Activated CD4-positive, CD25-positive, alpha-beta regulatory T cell treated with anti-CD3 and anti-CD28 coated beads, Interleukin-2, amount 50 U/mL, for 16 hours (primary cell): ENCODE results near the gene SLC45A1.

Experiments
- DNase-seq: peaks from one replicate; pipeline ENCODE4 v3.0.0-alpha.2; 2020; ENCODE audit warnings: low read depth, low spot score

The SLC45A1 gene

DNA sequence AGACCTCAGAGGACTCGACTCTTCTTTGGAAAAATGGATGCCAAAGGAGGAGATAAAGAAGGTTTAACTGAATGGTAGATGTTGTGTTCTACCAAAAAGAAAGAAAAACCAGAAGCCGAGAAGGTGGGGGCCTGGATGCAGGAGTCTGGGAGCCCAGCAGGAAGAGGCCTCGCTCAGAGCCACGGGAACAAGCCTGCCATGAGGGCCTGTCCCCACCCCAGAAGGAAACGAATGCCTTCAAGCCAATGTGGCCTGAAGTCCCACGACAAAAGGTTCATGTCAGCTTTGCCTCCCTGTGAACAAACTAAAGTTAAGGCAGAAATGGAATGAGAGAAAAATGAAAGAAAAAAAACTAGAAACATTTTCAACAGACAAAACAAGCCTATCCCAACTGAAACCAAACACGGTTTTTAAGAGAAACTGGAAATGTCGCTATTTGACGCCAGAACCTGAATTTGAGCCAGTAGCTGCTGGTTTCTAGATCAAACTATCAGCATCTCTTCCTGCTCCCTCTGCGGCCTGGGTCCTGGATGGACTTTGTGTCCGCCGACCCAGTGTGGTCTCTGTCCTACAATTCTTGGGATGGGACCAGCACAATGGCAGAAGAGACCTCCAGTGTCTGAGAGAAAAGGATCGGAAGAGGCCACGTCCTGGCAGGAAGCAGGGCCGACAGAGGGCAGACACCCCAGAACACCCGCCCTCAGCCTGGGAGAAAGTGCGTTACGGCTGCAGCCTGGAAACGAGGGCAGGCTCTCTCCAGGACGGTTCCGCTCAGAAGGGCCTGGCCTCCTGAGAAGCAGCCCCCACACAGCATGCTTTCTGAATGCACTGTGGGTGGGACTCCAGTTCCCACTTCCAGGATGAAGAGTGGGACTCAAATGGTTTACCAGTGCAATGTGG lies 35.2 kb downstream of the SLC45A1 start:
- no peak for DNase-seq

DNA sequence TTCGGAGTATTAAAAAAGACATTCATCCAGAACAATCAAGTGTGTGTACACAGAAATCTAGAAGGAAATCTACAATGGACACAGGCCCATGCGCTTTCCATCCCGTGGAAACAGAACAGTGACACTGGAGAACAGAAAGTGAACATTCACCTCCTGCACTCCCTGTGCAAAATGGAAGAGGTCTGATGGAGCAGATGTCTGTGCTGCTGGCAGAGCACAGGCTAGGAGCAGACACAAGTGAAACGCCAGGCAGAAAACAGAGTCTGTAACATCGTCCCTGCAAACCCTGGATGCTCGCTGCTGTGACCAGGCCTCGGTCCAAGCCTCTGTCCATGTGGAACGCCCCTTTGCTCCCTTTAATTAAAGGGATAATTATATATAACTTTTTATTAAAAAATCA lies 36.1 kb downstream of the SLC45A1 start:
- DNase-seq, result no peak

DNA sequence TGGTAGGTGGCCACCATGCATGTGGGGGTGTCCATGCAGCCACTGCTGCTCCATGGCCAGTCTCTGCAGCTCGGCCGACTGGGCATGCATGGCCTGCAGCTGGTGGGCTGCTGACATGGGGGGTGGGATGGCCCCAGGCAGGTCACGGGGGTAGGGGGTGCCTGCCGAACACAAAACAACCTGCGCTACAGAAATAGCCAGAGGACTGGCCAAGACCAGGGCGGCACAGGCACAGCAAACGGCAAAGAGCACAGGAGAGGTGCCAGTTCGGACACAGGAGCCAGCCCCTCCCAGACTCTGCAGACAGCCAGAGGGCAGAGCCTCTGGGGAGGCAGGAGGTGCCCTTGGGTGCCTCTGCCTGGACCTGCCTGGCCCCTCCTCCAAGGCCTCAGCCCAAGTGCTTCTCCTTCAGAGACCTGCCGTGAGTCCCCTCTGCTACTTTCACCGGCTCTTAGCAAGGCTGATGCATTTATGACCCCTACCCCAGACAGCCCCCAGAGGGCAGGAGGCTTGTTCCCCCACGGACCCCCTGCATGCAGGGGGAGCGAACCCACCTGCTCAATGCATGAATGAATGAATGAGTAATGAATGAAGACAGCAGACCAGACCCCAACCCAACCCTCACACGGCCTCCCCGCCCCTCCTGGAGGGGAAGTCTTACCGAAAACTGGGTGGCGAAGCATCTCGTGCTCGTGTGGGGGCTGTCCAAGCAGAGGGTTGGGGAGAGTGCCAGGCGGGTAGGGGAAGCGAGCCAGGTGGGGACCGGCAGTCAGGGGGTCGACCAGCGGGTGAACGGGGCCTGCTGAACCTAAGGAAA lies 37.7 kb downstream of the SLC45A1 start:
- DNase-seq, result no peak

DNA sequence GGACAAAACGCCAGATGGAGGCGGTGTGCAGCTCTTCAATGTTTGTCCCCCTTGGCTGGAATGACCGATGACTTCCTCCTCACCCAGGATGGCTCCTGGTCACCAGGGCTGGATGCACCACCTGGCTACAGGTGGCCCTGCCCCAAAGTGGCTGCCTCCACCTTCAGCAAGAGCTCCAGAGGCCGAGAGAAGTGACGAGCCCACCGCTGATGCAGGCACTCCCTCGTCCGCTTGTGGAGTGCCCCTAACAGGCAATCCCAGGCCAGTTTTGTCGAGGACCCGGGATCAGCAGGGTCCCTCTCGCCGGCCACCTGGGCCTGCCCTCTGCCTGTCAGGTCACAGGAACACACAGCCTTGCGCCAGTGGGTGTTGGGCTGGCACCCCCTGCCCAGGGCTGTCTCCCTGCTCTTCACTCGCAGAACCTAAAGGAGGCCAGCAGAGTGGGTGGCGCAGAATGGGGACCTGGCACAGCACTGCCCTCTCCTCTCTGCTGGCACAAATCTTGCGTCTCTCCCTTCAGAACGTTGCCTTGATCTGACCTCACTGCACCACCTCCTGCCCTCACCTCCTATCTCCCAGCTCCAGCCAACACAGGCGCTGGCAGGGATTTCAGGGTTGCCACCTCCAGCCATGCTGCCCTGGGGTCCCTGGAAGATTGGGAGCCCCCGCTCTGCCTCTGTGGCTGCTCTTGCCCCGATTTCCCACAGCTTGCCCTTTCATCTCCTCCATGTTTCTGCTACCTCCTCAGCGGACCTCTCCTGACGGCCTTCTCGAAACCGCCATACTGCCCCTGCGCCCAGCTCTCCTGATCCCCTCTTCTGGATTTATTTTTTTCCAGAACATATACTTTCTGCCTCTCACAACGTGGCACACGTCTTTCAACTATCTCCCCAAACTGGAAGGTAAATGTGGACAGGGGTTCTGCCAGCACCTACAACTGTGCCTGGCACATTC lies 38.6 kb downstream of the SLC45A1 start:
- DNase-seq, result no peak

DNA sequence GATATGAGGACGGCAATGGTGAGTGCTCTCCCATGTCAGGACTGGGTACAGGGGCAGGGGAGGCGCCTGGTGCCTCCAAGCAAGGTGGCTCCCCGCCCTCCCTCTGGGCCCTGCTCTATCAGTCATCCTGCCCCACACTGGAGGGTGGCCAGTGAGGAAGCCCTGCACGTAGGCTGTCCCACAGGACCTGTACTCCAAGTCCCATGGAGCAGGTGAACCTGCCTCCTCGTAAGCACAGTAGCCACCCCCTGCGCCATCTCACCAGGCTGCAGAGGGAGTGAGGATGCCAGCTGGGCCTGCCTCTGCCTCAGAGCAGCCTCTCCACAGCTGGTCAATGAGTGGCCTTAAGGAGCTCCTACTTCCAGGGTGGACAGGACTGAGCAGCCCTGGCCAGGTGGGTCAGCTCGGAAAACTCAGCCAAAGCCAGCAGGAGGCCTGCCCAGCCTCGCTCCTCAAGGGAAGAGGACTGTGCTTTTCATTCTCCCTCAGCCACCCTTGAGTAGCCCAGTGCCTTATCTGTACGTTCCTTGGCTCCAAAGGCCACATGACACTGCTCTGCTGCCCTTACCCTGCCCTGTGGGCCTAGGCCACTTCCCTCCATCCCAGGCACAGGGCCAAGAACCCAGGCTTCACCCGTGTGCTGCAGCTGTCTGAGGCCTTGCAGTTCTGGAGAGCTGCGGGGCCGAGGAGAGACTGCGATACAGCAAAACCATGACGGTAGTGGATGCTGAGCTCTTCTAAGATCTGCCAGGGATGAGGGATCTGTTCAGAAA lies 39.6 kb downstream of the SLC45A1 start:
- no peak for DNase-seq

DNA sequence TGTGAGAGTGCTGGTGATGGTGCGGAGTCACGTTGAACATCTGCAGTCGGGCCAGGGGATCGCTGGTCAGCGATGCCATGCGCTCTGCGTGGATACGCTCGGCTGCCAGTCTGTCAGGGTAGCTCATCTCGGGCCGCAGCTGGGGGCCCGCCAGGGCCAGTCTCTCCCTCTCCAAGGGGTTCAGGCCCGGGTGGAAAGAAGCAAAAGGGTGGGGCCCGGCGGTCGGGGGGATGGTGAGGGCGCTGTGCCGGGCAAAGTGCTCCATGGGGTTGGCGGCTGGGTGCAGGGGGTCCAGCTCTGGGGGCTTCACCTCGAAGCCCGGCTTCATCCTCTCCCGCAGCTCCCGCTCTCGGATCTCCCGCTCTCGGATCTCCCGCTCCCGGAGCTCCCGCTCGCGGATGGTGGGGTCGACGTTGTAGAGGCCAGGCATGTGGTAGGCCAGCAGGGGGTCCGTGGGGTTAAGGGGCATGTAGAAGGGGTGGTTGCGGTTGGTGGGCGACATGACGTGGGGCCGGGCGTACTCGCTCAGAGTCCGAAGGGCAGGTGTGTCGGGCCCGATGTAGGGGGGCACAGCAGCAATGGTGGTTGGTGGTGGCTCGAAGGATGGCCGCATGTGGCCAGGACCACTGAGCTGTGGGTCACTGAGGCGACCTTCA lies 40.5 kb downstream of the SLC45A1 start:
- DNase-seq, result no peak

DNA sequence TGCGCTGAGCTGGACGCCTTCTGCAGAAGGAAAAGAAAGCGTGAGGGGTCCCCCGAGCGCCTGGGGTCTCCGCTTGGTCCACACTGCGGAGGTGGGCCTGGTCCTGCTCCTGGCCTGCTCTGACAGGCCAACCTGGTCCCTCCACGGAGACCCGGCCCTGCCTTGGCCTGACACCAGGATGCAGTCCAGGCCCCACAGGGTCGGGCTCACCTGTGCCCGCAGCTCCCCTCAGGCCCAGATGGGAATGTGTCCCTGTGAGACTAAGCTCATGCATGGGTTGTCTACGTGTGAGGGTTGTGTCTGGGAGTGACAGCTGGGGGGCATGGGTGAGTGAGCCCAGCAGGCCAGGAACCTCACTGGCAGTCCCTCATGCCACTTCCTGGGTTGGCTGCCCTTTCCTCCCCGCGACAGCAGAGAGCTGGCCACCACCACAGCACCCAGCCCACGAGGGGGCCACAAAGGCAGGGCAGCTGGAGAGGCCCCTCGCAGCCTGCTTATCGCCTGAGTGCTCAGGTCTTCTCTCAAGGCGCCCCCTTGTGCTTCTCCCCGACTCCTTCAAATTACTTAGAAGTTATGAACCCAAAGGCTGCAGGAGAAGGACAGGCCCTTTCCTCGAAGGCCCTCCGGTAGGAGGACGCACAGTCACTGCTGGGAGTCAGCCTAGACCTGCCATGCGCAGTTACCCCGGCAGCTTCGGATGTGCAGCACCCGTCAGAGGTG lies 41.1 kb downstream of the SLC45A1 start:
- no peak for DNase-seq

DNA sequence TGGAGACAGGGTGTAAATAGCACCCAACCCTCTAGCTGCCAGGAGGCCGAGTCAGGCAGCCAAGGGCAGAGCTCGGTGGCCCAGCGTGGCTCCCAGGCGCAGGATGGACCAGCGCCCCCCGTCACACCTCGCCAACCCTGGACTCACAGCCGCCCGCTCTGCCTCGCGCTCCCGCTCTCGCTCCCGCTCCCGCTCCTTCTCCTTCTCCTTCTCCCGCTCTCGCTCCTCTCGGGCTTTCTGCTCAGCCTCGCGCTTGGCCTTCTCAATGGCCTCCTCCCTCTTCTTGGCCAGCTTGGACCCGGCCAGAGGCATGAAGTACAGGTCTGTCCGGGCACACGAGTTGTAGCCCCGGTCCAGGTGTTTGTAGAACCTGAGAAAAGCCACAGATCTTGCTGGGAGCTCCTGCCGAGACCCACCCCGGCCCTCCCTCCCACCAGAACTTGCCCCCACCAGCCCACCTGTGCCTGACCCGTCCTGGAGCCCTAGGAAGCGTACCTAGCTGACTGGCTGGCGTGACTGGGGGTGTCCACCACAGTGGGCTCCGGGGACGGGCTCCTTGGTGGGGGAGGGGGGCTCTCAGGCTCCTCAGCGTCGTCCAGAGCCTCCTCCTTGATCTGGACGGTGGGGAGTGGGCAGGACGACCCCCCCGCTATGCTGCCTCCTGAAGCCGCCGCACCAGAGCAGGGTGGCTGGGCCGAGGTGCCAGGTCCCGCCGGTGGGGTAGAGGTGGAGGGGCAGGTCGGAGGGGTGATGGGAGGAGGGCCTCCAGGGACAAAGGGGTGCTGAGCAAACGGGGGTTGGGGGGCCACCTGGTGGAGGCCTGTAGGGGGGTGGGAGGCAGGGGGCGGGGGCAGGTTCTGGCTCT lies 41.9 kb downstream of the SLC45A1 start:
- no peak for DNase-seq

DNA sequence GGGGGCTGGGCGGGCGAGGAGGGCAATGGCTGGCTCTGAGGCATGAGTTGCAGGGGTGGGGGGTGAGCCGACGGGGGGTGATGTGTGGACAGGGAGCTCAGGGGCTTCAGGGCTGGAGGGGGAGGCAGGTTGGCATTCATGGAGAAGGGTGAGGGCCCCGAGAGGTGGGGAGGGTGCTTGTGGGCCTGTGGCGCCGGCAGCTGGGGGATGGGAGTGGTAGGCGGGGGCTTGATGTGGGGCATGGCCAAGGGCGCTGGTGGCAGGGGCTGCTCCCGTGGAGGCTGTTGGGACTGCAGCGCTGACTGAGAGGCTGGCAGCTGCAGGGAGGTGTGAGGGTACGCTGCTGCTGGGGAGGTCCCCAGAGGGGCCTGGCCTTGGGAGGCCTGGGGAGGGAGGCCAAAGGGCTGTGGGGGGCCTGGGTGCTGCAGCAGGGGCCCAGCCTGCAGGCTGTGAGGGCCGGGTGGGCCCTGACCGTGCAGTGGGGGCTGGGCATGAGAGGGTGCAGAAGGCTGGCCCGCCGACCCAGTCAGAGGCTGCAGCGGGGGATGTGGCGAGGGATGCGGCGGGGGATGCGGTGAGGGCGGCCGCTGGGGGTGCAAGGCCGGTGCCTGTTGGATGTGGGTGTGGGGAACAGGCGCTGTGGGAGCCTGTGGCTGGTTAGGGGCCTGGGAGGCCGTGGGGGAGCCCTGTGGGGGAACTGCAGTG lies 42.7 kb downstream of the SLC45A1 start:
- no peak for DNase-seq

DNA sequence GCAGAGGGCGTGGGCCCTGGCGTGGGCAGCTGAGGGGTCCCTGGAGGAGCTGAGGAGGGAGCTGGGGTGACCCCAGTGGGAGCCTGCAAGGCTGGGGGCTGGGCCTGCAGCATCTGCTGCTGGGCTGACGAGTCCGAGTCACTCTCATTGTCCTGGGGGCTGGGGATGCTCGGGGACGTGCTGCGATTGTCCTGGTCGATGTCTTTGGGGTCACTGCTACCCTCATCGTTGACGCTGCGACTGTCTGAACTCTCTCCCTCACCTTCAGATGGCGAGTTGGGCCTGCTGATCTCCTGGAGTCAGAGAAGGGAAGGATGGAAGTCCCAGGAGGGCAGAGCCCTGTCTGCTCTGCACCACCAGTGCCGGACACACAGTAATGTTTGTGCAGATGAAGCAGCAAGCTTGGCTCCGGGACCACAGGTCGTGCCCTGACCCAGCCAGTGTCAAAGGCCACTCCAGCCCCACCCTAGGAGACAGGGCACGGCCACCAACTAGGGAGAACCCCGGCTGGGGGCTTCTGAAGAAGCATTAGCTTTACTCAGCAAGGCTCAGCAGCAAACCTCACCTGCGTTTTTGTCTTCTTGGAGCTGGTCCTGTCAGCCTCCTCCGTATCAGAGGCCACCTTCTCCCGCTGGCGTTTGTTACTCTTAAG lies 43.4 kb downstream of the SLC45A1 start:
- DNase-seq, result no peak

DNA sequence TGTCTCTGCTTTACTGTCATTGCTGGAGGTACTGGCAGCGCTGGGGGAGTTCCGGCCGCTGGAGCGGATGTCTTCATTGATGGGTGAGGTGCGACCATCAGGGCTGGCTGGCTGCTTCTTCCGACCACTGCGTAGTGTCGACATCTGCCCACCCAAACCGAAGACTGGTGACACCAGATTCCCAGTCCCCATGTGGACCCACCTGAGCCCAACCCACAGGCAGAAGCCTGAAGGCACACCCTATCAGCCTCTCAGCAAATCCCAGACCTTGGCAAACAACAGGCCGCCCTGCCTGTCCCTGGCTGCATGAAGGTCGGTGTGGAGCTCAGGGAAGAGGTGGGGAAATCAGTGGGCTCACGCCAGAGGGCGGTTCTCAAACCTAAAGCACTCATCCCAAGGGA lies 44.8 kb downstream of the SLC45A1 start:
- DNase-seq, result no peak

DNA sequence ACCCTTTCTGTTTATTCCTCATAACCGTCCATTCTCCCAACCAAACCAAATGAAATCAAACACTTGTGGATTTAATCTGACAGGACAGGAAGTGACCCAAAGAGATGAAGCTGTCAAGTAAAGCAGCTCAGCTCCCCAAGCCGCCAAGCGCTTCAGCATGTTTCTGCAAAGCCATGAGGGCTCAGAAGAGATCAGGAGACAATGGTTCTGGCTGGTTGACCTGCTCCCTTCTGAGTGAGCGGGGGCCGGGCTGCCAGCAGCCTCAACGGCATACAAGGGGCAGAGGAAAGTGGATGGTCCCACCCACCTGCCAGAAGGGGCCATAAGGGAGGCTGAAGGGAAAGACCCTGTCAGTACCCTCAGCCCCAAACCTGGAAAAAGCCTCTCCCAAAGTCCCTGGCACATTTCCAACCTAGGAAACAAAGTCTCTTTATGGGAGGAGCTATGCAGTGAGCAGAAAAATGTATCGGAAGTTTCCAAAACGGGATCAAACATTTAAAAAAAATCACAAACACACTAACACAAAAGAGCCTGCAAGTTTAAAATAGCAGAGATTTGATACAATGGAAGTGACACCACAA lies 45.4 kb downstream of the SLC45A1 start:
- no peak for DNase-seq

DNA sequence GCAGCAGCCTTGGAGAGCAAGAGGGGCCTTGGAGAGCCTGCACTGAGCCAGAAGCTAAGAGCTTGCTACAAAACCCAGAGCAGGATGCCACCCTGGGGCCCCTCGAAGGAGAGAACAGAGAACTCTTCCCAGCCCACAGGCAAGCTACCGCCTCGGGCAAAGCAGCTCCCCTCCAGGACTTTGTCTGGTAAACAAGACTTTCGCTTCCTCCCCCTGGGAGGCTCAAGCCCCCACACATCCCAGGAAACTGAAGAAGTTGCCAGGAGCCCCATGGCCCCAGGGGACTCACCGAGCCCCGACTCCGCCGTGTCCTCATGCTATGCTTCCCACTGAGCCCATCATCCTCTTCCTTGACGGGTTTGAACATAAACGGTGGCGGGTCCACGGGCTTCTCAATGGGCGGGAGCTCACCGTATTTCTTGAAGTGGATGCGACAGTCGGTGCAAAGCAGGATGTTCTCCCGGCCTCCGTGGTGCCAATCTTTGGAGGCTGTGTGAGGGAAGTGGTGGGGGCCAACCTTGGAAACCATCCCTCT lies 45.9 kb downstream of the SLC45A1 start:
- no peak for DNase-seq

DNA sequence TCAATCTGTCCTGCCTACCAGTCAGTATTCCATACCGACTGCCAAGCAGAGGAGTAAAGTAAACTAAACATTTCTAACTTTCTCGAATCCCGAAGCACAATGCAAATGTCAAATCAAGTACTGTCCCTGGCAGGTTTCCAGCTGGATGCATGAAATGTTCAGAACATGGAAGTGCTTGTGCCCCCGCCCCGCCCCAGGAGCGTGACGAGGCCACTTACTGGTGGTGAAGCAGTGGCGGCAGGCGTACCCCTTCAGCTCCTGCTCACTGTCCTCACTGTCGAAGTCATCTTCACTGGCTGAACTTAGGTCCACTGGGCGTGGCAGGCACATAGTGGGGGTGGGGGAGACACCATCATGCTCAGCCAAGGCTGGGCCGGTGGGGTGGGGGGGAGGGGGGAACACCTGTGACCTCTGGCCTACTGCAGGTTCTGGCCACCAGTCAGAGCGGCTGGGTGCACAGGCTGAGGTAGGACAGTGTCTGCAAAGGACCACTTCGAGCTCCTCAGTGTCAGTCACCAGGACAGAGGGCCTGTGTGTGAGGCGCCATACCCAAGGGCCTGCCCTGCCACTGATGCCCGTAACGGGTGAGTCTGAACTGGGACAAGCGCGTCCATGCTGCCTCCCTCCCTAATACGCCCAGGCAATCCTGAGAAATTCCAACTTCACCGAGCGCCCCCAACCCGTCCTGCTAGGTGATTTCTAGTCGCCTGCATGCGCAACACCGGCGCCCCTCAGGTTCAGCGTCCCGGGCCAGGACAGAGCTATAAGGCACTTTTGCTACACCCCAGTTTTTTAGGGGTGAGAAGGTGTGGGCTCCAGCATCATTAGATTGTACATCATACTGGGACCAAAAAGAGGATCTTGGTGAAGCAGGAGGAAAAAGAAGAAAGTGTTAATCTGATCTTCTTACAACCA lies 46.9 kb downstream of the SLC45A1 start:
- no peak for DNase-seq

DNA sequence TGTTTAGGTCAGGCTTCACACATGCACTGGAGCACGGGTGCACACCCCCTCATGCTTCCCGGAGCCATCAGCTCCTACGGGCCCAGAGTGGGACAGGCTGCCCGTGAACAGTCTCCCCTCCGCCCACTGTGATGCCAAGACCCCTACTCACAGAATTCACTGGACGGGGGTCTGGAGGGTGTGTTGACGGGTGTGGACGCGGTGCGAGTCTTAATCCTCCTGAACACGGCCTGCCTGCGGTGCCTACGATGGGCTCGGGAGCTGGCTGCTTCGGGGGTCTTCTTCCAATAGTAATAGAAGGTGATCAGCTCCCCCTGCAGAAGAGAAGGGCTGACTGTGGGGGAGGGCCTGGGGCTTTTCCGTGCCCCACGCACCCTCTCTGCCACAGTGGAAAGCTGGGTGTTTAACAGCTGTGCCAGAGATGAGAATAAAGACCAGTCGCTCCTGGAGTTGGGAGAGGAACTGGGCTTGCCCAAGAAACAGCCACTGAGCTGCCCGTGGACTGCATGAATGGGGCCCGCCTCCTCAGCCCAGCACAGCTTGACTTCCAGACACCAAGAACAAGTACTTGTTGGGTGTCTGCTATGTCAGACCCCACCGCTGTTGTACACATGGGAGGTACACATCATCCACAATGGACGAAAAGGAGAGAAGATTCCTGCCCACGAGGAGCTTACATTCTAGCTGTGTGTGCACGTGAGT lies 47.9 kb downstream of the SLC45A1 start:
- DNase-seq, result no peak
